ENCODE data around the gene ZNF705A. TPM values are rescaled to one million over a fixed set of nuclear protein-coding genes. Genes with fewer than 3 reads are reported as not detected.
"Not testable (repeated sequence)": the region's sequence is repeated elsewhere in the genome, so short reads cannot be mapped to it uniquely, and the experiment has no call there.

ZNF705A gene
- total RNA-seq, 4 donors from 2014 or later, result not detected

DNA sequence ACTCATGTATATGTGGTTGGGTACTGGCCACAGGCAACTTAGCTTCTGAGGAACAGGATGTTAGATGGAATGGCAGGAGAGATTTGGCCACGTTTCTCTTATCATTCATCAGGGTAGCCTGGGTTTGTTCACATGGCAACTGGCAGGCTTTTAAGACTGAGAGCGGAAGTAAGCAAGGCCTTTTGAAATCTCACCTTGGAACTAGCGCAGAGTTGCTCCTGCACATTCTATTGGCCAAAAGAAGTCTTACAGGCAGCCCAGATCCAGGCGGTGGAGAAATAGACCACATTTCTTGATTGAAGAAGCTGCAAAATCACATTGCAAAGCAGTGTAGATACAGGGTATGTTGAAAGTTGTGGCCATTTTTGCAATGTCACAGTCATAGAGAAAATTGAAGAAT, 29.7 kb upstream of the ZNF705A start:
- Histone ChIP-seq H3K4me3 (no peak overlapping the region), H3K36me3 (peaks cover 0 to 28% (median 12%) of the 10 kb centered on the region in 4 donors), H3K4me1 (no peaks in the 10 kb centered on the region), H3K9me3 (no peaks in the 10 kb centered on the region), H3K27ac (replicated peaks in 1 of 4) (no peak overlapping the region), H3K27me3 (no peaks in the 10 kb centered on the region)
- DNase-seq (ENCODE audit: extremely low spot score), result no peak
- WGBS, result 70% methylated on average over 4 of the region's 4 CpGs
- intact Hi-C loops (cut with DNase I), result no loop called here
- TF ChIP-seq, protein P1, sequence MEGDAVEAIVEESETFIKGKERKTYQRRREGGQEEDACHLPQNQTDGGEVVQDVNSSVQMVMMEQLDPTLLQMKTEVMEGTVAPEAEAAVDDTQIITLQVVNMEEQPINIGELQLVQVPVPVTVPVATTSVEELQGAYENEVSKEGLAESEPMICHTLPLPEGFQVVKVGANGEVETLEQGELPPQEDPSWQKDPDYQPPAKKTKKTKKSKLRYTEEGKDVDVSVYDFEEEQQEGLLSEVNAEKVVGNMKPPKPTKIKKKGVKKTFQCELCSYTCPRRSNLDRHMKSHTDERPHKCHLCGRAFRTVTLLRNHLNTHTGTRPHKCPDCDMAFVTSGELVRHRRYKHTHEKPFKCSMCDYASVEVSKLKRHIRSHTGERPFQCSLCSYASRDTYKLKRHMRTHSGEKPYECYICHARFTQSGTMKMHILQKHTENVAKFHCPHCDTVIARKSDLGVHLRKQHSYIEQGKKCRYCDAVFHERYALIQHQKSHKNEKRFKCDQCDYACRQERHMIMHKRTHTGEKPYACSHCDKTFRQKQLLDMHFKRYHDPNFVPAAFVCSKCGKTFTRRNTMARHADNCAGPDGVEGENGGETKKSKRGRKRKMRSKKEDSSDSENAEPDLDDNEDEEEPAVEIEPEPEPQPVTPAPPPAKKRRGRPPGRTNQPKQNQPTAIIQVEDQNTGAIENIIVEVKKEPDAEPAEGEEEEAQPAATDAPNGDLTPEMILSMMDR (IDR thresholded peaks at IDR 0.05), result no peak
- TF ChIP-seq EP300 (IDR thresholded peaks at IDR 0.05) (no peak), POLR2AphosphoS5 (IDR thresholded peaks at IDR 0.05) (no peak), POLR2A (IDR thresholded peaks at IDR 0.05; ENCODE audit: low read depth) (no peak)

DNA sequence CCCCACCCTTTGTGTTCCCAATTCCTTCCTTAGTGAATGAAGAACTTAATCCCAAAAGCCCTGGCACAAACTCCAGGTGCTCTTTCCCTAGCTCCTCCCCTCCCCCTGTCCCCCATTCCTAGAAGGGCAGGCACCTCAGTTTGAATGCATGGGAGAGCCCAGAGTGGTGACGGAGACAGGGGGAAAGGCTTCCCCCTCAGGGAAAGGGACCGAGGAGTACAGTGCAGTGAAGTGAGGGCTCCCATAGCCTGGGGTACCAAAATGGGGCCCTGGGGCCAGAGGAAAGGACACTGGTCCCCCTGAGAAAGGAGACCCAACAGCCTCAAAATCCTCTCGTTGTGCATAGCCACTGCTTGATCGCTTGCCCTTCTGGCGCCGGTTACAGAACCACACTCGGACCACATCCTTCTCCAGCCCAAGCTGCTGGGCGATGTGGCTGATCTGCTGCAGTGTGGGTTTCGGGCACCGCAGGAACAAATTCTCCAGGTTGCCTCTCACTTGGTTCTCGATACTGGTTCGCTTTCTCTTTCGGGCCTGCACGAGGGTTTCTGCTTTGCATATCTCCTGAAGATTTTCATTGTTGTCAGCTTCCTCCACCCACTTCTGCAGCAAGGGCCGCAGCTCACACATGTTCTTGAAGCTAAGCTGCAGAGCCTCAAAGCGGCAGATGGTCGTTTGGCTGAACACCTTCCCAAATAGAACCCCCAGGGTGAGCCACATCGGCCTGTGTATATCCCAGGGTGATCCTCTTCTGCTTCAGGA, 23.0 kb upstream of the ZNF705A start:
- WGBS, result 95% methylated on average over 13 of the region's 18 CpGs
- peaks cover 0 to 62% (median 21%) of the 10 kb centered on the region in 4 donors for H3K36me3 ChIP-seq

GRCh38 chr12:8134398-8134930, 22.4 kb upstream of the ZNF705A start:
- DNase-seq (ENCODE audit: extremely low spot score); H3K4me1 ChIP-seq; H3K9me3 ChIP-seq; H3K27me3 ChIP-seq; intact Hi-C loops (cut with DNase I); H3K27ac ChIP-seq (replicated peaks in 1 of 4); H3K4me3 ChIP-seq: not testable (repeated sequence)
- 98% methylated on average over 23 of the region's 23 CpGs for WGBS
- peaks cover 0 to 66% (median 18%) of the 10 kb centered on the region in 4 donors for H3K36me3 ChIP-seq

More for the DNA sequence above, 23.0 kb upstream of the ZNF705A start:
- intact Hi-C loops (cut with DNase I); H3K27me3 ChIP-seq; H3K4me1 ChIP-seq; H3K9me3 ChIP-seq; H3K27ac ChIP-seq (replicated peaks in 1 of 4); DNase-seq (ENCODE audit: extremely low spot score); H3K4me3 ChIP-seq: not testable (repeated sequence)

GRCh38 chr12:8141647-8142046, 15.2 kb upstream of the ZNF705A start:
- H3K9me3 ChIP-seq; H3K27ac ChIP-seq (replicated peaks in 1 of 4); intact Hi-C loops (cut with DNase I); DNase-seq (ENCODE audit: extremely low spot score); H3K4me3 ChIP-seq; H3K27me3 ChIP-seq: not testable (repeated sequence)
- WGBS, result 83% methylated on average over 8 of the region's 8 CpGs
- Histone ChIP-seq H3K4me1 (peaks cover 0 to 13% (median 11%) of the 10 kb centered on the region in 4 donors), H3K36me3 (peaks cover 0 to 33% (median 8%) of the 10 kb centered on the region in 4 donors)

DNA sequence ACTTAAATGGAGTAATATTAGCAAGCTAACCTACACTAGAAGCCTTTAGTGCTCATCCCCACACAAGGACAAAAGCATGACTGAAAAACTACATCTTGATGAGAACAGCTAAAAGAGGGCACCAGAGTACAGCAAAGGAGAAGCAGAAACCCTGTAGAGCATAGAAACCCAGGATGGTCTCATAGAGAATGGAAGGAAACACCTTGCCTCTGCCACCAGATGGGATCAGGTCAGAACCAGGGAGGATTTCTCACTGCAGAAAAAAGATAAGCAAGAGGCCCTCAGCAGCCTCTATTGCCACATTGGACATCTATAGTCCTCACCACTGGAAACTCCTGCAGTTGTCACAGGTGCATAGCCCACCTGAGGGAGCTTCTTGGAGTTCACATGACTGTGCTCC, 13.6 kb upstream of the ZNF705A start:
- intact Hi-C loops (cut with DNase I), result no loop called here

More for the DNA sequence above, 13.6 kb upstream of the ZNF705A start:
- Histone ChIP-seq H3K4me3 (no peak overlapping the region), H3K9me3 (peaks cover 0 to 9% (median 0%) of the 10 kb centered on the region in 4 donors), H3K27me3 (no peaks in the 10 kb centered on the region), H3K4me1 (peaks cover 0 to 13% (median 11%) of the 10 kb centered on the region in 4 donors), H3K27ac (replicated peaks in 1 of 4) (no peak overlapping the region), H3K36me3 (peaks cover 0 to 17% (median 2%) of the 10 kb centered on the region in 4 donors)
- no peak for TF ChIP-seq POLR2AphosphoS5 (IDR thresholded peaks at IDR 0.05)
- no peak for TF ChIP-seq POLR2A (IDR thresholded peaks at IDR 0.05; ENCODE audit: low read depth)
- no peak for TF ChIP-seq EP300 (IDR thresholded peaks at IDR 0.05)
- TF ChIP-seq, protein P1 (IDR thresholded peaks at IDR 0.05), result no peak
- DNase-seq (ENCODE audit: extremely low spot score), result no peak
